GM23338 (cell line): ENCODE data around the gene MLH1. TPM values are rescaled to one million over a fixed set of nuclear protein-coding genes. Genes with fewer than 3 reads are reported as not detected.

Source experiments
- ATAC-seq: fragments of 200-7000 bp; cut with Tn5 transposase; 3 replicates; pipeline ENCODE4 v1.9.1; 2020
- DNase-seq: peaks from one replicate; pipeline ENCODE4 v3.0.0-alpha.2; 2015; ENCODE audit warnings: low spot score
- H2AFZ ChIP-seq: fragments of 200-600 bp; sonication (generic); 2 replicates; pipeline ENCODE4 v1.8.0; 2016; ENCODE audit warnings: antibody characterized with exemption, mild to moderate bottlenecking, moderate library complexity
- H3F3A ChIP-seq: fragments of 200-600 bp; sonication (generic); replicated peaks from 2 replicates; pipeline ENCODE4 v1.8.0; 2017; ENCODE audit warnings: antibody characterized with exemption, mixed run types, low read depth
- H3K27ac ChIP-seq: fragments of 200-600 bp; sonication (generic); 2 replicates; pipeline ENCODE4 v1.6.1; 2016; ENCODE audit warnings: low read depth
- H3K27me3 ChIP-seq: fragments of 200-600 bp; sonication (generic); 2 replicates; pipeline ENCODE4 v1.8.0; 2016; ENCODE audit warnings: mild to moderate bottlenecking, mixed run types, moderate library complexity; ENCODE audit not compliant: insufficient read depth
- H3K36me3 ChIP-seq: fragments of 200-600 bp; sonication (generic); 2 replicates; pipeline ENCODE4 v1.8.0; 2016; ENCODE audit warnings: mild to moderate bottlenecking; ENCODE audit not compliant: insufficient read depth
- H3K4me1 ChIP-seq: fragments of 200-600 bp; sonication (generic); 2 replicates; pipeline ENCODE4 v1.8.0; 2016; ENCODE audit warnings: mild to moderate bottlenecking, moderate library complexity; ENCODE audit not compliant: insufficient read depth
- H3K4me2 ChIP-seq: fragments of 200-600 bp; sonication (generic); 2 replicates; pipeline ENCODE4 v1.7.1; 2017; ENCODE audit warnings: mixed run types
- H3K4me3 ChIP-seq: fragments of 200-600 bp; sonication (generic); 2 replicates; pipeline ENCODE4 v1.6.1; 2016; ENCODE audit warnings: mixed run types
- H3K79me2 ChIP-seq: fragments of 200-600 bp; sonication (generic); replicated peaks from 2 replicates; pipeline ENCODE4 v1.8.0; 2017; ENCODE audit warnings: mild to moderate bottlenecking; ENCODE audit not compliant: insufficient read depth
- H3K9me2 ChIP-seq: fragments of 200-600 bp; sonication (generic); 2 replicates; pipeline ENCODE4 v1.8.0; 2017; ENCODE audit not compliant: insufficient read depth
- H4K20me1 ChIP-seq: fragments of 200-600 bp; sonication (generic); replicated peaks from 2 replicates; pipeline ENCODE4 v1.8.0; 2017; ENCODE audit warnings: mild to moderate bottlenecking; ENCODE audit not compliant: insufficient read depth
- H3K27ac Mint-ChIP-seq: 2 replicates; pipeline ENCODE4 v1.8.0; 2020; ENCODE audit warnings: inconsistent platforms, mild to moderate bottlenecking, moderate library complexity, mixed read lengths
- H3K27me3 Mint-ChIP-seq: 3 replicates; pipeline ENCODE4 v1.8.0; 2022; ENCODE audit warnings: low read depth, mild to moderate bottlenecking, moderate library complexity, mixed read lengths, inconsistent platforms; ENCODE audit not compliant: insufficient read depth, poor library complexity
- H3K36me3 Mint-ChIP-seq: 3 replicates; pipeline ENCODE4 v1.8.0; 2021; ENCODE audit warnings: low read depth, mild to moderate bottlenecking, inconsistent platforms, moderate library complexity, mixed read lengths
- H3K4me1 Mint-ChIP-seq: 3 replicates; pipeline ENCODE4 v1.8.0; 2020; ENCODE audit warnings: mild to moderate bottlenecking, inconsistent platforms, mixed read lengths
- H3K4me3 Mint-ChIP-seq: 3 replicates; pipeline ENCODE4 v1.8.0; 2021; ENCODE audit warnings: moderate library complexity, mild to moderate bottlenecking, inconsistent platforms, mixed read lengths
- H3K9me3 Mint-ChIP-seq: 3 replicates; pipeline ENCODE4 v1.8.0; 2020; ENCODE audit warnings: moderate library complexity, mild to moderate bottlenecking, inconsistent platforms, mixed read lengths
- CREB1 ChIP-seq: fragments of 250-450 bp; sonication (Bioruptor Pico); IDR thresholded peaks from 2 replicates; pipeline ENCODE4 v1.5.0; 2020; ENCODE audit warnings: low read depth, mild to moderate bottlenecking, moderate library complexity
- EZH2 ChIP-seq: fragments of 200-600 bp; sonication (generic); IDR thresholded peaks from one replicate; pipeline ENCODE4 v1.8.0; 2017; ENCODE audit warnings: antibody characterized with exemption, mild to moderate bottlenecking, low read depth; ENCODE audit not compliant: unreplicated experiment
- EZH2phosphoT487 ChIP-seq: fragments of 200-600 bp; sonication (generic); IDR thresholded peaks from one replicate; pipeline ENCODE4 v1.8.1; 2018; ENCODE audit warnings: antibody characterized with exemption; ENCODE audit not compliant: unreplicated experiment
- JUNB ChIP-seq: IDR thresholded peaks from one replicate; pipeline ENCODE4 v1.6.1; 2016; ENCODE audit warnings: antibody characterized with exemption; ENCODE audit not compliant: unreplicated experiment
- NANOG ChIP-seq: IDR thresholded peaks from 2 replicates; pipeline ENCODE4 v1.6.1; 2016; ENCODE audit warnings: antibody characterized with exemption, borderline replicate concordance
- POLR2AphosphoS5 ChIP-seq: IDR thresholded peaks from 2 replicates; pipeline ENCODE4 v1.6.1; 2016; ENCODE audit warnings: antibody characterized with exemption, low read depth
- REST ChIP-seq: IDR thresholded peaks from one replicate; pipeline ENCODE4 v1.6.1; 2018; ENCODE audit warnings: antibody characterized with exemption; ENCODE audit not compliant: unreplicated experiment
- STAT1 ChIP-seq: IDR thresholded peaks from one replicate; pipeline ENCODE4 v1.6.1; 2016; ENCODE audit warnings: antibody characterized with exemption; ENCODE audit not compliant: unreplicated experiment
- ZNF114 ChIP-seq: fragments of 250-450 bp; sonication (Bioruptor Pico); IDR thresholded peaks from 2 replicates; pipeline ENCODE4 v1.5.0; 2020; ENCODE audit warnings: mild to moderate bottlenecking, moderate library complexity
- ZNF331 ChIP-seq: fragments of 250-450 bp; sonication (Bioruptor Pico); IDR thresholded peaks from 2 replicates; pipeline ENCODE4 v1.5.0; 2020; ENCODE audit warnings: low read depth, mild to moderate bottlenecking, moderate library complexity
- polyA plus RNA-seq: library from polyadenylated mRNA; unstranded; fragments of >200 nt; fragmentation: Nextera tagmentation; extraction: Ambion mirVana; gene quantifications from 2 replicates; pipeline ENCODE4 v1.2.1, GENCODE V29; 2016
- total RNA-seq: library from RNA; depleted of rRNA; stranded (reverse); fragments of >200 nt; shearing (Covaris generic); gene quantifications from 2 replicates; pipeline ENCODE4 v1.2.3, GENCODE V29; 2014
- TF ChIP-seq, protein P1 (sequence below): fragments of 250-450 bp; sonication (Bioruptor Pico); IDR thresholded peaks from 2 replicates; pipeline ENCODE4 v1.5.0; 2020; ENCODE audit warnings: mild to moderate bottlenecking, moderate library complexity

The MLH1 gene
- total and polyA plus RNA-seq, 2 experiments from 2014 or later = 31.7 to 58.0 TPM

DNA sequence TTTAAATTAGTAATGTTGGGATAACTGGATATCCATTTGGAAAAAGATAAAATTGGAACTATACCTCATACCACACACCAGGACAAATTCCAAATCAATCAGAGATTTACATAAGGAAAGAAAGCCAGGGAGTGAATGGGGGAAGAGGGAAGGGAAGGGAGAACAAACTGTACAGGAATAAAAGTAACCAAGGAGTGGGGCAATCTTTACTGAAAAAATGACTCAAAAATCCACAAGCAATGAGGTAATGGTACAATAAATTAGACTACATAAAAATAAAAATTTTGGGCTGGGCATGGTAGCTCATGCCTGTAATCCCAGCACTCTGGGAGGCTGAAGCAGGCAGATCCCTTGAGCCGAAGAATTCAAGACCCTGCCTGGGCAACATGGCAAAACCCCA is 82.6 kb downstream of the MLH1 start (continued):
- TF ChIP-seq, protein P1, sequence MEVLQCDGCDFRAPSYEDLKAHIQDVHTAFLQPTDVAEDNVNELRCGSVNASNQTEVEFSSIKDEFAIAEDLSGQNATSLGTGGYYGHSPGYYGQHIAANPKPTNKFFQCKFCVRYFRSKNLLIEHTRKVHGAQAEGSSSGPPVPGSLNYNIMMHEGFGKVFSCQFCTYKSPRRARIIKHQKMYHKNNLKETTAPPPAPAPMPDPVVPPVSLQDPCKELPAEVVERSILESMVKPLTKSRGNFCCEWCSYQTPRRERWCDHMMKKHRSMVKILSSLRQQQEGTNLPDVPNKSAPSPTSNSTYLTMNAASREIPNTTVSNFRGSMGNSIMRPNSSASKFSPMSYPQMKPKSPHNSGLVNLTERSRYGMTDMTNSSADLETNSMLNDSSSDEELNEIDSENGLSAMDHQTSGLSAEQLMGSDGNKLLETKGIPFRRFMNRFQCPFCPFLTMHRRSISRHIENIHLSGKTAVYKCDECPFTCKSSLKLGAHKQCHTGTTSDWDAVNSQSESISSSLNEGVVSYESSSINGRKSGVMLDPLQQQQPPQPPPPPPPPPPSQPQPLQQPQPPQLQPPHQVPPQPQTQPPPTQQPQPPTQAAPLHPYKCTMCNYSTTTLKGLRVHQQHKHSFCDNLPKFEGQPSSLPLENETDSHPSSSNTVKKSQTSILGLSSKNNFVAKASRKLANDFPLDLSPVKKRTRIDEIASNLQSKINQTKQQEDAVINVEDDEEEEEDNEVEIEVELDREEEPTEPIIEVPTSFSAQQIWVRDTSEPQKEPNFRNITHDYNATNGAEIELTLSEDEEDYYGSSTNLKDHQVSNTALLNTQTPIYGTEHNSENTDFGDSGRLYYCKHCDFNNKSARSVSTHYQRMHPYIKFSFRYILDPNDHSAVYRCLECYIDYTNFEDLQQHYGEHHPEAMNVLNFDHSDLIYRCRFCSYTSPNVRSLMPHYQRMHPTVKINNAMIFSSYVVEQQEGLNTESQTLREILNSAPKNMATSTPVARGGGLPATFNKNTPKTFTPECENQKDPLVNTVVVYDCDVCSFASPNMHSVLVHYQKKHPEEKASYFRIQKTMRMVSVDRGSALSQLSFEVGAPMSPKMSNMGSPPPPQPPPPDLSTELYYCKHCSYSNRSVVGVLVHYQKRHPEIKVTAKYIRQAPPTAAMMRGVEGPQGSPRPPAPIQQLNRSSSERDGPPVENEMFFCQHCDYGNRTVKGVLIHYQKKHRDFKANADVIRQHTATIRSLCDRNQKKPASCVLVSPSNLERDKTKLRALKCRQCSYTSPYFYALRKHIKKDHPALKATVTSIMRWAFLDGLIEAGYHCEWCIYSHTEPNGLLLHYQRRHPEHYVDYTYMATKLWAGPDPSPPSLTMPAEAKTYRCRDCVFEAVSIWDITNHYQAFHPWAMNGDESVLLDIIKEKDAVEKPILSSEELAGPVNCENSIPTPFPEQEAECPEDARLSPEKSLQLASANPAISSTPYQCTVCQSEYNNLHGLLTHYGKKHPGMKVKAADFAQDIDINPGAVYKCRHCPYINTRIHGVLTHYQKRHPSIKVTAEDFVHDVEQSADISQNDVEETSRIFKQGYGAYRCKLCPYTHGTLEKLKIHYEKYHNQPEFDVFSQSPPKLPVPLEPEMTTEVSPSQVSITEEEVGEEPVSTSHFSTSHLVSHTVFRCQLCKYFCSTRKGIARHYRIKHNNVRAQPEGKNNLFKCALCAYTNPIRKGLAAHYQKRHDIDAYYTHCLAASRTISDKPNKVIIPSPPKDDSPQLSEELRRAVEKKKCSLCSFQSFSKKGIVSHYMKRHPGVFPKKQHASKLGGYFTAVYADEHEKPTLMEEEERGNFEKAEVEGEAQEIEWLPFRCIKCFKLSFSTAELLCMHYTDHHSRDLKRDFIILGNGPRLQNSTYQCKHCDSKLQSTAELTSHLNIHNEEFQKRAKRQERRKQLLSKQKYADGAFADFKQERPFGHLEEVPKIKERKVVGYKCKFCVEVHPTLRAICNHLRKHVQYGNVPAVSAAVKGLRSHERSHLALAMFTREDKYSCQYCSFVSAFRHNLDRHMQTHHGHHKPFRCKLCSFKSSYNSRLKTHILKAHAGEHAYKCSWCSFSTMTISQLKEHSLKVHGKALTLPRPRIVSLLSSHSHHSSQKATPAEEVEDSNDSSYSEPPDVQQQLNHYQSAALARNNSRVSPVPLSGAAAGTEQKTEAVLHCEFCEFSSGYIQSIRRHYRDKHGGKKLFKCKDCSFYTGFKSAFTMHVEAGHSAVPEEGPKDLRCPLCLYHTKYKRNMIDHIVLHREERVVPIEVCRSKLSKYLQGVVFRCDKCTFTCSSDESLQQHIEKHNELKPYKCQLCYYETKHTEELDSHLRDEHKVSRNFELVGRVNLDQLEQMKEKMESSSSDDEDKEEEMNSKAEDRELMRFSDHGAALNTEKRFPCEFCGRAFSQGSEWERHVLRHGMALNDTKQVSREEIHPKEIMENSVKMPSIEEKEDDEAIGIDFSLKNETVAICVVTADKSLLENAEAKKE (CRISPR knock-in tag) = no peak
- TF ChIP-seq POLR2AphosphoS5 (no peak), NANOG (no peak), STAT1 (no peak), EZH2 (no peak)

DNA sequence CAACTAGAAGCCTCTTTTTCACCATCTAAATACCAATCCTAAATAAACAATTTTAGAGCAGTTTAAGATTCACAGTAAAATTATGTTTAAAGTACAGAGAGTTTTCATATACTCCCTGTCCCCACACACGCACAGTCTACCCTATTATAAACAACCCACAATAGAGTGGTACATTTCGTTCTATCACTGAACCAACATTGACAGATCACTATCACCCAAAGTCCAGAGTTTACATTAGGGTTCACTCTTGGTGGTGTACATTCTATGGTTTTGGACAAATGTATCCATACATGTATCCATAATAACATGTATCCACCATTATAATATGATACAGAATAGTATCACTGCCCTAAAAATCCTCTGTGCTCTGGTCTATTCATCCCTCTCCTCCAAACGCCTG is 89.0 kb downstream of the MLH1 start:
- no peak for DNase-seq
- no peak for ATAC-seq
- Histone ChIP-seq H3K4me3 (no peak overlapping the region), H3K4me2 (no peak overlapping the region), H2AFZ (no peak overlapping the region), H3K4me1 (no peaks in the 10 kb centered on the region), H3K27ac (no peak overlapping the region), H3K36me3 (no peaks in the 10 kb centered on the region), H3K79me2 (no peaks in the 10 kb centered on the region), H3K27me3 (no peaks in the 10 kb centered on the region), H3K9me2 (no peaks in the 10 kb centered on the region), H4K20me1 (no peaks in the 10 kb centered on the region), H3F3A (no peaks in the 10 kb centered on the region)
- Mint-ChIP-seq H3K36me3 (no peaks in the 10 kb centered on the region; the same call in 2 of the 3 replicates), H3K4me3 (no peak overlapping the region), H3K4me1 (no peaks in the 10 kb centered on the region), H3K27ac (no peak overlapping the region), H3K27me3 (no peaks in the 10 kb centered on the region), H3K9me3 (no peaks in the 10 kb centered on the region)
- TF ChIP-seq ZNF114 (CRISPR knock-in tag) (no peak), JUNB (no peak), CREB1 (CRISPR knock-in tag) (no peak), REST (no peak), EZH2 (no peak), EZH2phosphoT487 (no peak), ZNF331 (CRISPR knock-in tag) (no peak)
